Measurements from ENCODE around the gene GNAQ. TPM values are rescaled to one million over a fixed set of nuclear protein-coding genes. Genes with fewer than 3 reads are reported as not detected.

Gene GNAQ
- total and polyA plus RNA-seq, 2 of the 13 experiments (the other 11 are each of a cell fraction or from before 2014, with no cell fraction given): 16.5 to 17.7 TPM

DNA sequence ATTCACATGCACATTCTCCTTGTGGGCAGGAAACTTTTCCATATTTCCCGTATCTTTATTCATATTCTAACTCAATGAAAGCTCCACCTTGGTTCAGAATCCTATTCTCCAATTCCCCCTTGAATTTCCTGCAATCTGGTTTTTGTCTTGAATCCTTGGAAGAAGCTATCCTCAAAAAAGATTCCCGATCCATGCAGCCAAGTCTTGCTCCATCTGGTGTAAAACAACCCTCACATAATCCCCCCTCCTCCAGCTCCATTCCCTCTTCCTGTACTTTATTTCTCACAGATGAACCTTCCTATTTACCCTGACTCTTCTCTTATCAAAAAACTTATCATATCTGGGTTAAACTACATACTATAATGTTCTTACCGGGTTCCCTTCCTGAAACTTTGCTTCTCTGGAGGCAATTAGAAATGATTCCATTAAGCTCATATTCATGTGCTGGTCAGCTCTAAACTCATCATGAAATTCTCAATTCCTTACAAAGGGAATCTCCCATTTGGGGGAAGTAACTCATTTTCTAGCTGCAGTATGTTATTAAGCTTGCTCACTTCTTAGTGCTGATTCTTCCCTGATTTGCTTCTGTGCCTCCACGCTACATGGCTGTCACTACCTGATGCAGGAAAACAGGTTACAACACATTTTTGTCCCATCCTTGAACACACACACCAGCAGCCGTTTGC lies 81.7 kb downstream of the GNAQ start:
- Histone ChIP-seq H3K36me3 (replicated peaks in 1 of 2; ENCODE audit: control insufficient read depth in 1 of 2, insufficient read depth in 2 of 2, low read length in 2 of 2) (no peaks in the 10 kb centered on the region), H3K27ac (ENCODE audit: extremely low read length, insufficient read depth, low read length) (no peak overlapping the region), H2AFZ (ENCODE audit: low read length) (no peak overlapping the region), H3K79me2 (ENCODE audit: insufficient read depth, low read length) (peaks cover 4% of the 10 kb centered on the region), H3K4me2 (ENCODE audit: low read depth, low read length) (no peak overlapping the region), H3K4me1 (ENCODE audit: insufficient read depth, low read length) (no peaks in the 10 kb centered on the region), H3K27me3 (ENCODE audit: control insufficient read depth in 1 of 2, insufficient read depth in 2 of 2, low read length in 2 of 2) (no peaks in the 10 kb centered on the region), H3K9me3 (ENCODE audit: low read length) (no peaks in the 10 kb centered on the region), H4K20me1 (ENCODE audit: insufficient read depth, low read length) (peaks cover 3% of the 10 kb centered on the region), H3K9ac (ENCODE audit: insufficient read depth, low read depth, low read length) (no peak overlapping the region), H3K4me3 (replicated peaks in 1 of 3; ENCODE audit: insufficient read depth in 1 of 3, low read depth in 2 of 3, low read length in 3 of 3) (no peak overlapping the region)
- in situ Hi-C loops (cut with HindIII; ENCODE audit: extremely low pct_ligation_motif_present, low pct_unique_long_range_greater_than_20kb): no loop called here
- 94% methylated on average over 5 of the region's 5 CpGs for WGBS (ENCODE audit: low lambda C conversion rate)
- CTCF ChIA-PET (ENCODE audit: low intra/inter-chr PET ratio, low total read pairs): no interaction called here
- TF ChIP-seq RFX5 (IDR thresholded peaks at IDR 0.05; ENCODE audit: low read depth, low read length) (no peak), SRY (CRISPR knock-in tag; IDR thresholded peaks at IDR 0.05) (no peak), CREB1 (IDR thresholded peaks at IDR 0.05) (no peak), CREB1 (CRISPR knock-in tag; IDR thresholded peaks at IDR 0.05) (no peak), HOXD1 (CRISPR knock-in tag; IDR thresholded peaks at IDR 0.05) (no peak), ZMAT3 (CRISPR knock-in tag; conservative IDR thresholded peaks at IDR 0.05) (no peak), CAMTA2 (CRISPR knock-in tag; IDR thresholded peaks at IDR 0.05; ENCODE audit: borderline replicate concordance) (no peak), KDM2A (CRISPR knock-in tag; IDR thresholded peaks at IDR 0.05; ENCODE audit: borderline replicate concordance, low read depth) (no peak), ZNF431 (CRISPR knock-in tag; IDR thresholded peaks at IDR 0.05; ENCODE audit: borderline replicate concordance, low read depth) (no peak), ZNF350 (CRISPR knock-in tag; IDR thresholded peaks at IDR 0.05; ENCODE audit: borderline replicate concordance, low read depth) (no peak), SIN3A (IDR thresholded peaks at IDR 0.05; ENCODE audit: borderline replicate concordance, low read depth, low read length) (no peak), SP1 (IDR thresholded peaks at IDR 0.05) (no peak), SP1 (CRISPR knock-in tag; IDR thresholded peaks at IDR 0.05) (no peak), KLF13 (CRISPR knock-in tag; IDR thresholded peaks at IDR 0.05) (no peak), PITX1 (CRISPR knock-in tag; IDR thresholded peaks at IDR 0.05) (no peak)
- TF ChIP-seq, protein P1, sequence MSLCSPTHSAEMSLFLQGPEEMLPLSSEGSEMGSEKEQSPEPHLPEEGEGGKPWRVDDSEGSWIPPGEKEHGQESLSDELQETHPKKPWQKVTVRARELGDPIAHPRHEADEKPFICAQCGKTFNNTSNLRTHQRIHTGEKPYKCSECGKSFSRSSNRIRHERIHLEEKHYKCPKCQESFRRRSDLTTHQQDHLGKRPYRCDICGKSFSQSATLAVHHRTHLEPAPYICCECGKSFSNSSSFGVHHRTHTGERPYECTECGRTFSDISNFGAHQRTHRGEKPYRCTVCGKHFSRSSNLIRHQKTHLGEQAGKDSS (CRISPR knock-in tag; IDR thresholded peaks at IDR 0.05; ENCODE audit: borderline replicate concordance, low read depth): no peak
- TF ChIP-seq, protein P2, sequence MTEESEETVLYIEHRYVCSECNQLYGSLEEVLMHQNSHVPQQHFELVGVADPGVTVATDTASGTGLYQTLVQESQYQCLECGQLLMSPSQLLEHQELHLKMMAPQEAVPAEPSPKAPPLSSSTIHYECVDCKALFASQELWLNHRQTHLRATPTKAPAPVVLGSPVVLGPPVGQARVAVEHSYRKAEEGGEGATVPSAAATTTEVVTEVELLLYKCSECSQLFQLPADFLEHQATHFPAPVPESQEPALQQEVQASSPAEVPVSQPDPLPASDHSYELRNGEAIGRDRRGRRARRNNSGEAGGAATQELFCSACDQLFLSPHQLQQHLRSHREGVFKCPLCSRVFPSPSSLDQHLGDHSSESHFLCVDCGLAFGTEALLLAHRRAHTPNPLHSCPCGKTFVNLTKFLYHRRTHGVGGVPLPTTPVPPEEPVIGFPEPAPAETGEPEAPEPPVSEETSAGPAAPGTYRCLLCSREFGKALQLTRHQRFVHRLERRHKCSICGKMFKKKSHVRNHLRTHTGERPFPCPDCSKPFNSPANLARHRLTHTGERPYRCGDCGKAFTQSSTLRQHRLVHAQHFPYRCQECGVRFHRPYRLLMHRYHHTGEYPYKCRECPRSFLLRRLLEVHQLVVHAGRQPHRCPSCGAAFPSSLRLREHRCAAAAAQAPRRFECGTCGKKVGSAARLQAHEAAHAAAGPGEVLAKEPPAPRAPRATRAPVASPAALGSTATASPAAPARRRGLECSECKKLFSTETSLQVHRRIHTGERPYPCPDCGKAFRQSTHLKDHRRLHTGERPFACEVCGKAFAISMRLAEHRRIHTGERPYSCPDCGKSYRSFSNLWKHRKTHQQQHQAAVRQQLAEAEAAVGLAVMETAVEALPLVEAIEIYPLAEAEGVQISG (CRISPR knock-in tag; IDR thresholded peaks at IDR 0.05): no peak
- intact Hi-C loops (cut with micrococcal nuclease; ENCODE audit: unreplicated experiment): no loop called here
- ATAC-seq (no peak), FAIRE-seq (no peak), DNase-seq (ENCODE audit: low spot score) (no peak)
- POLR2A ChIA-PET: no interaction called here
- BruUV-seq (replicated peaks): no TSS peak

Measured in HepG2 (cell line).